GM12878 (cell line): ENCODE measurements around the gene ZNF71. TPM values are rescaled to one million over a fixed set of nuclear protein-coding genes. Genes with fewer than 3 reads are reported as not detected.

Experiments
- ATF7 ChIP-seq: fragments of 450-650 bp; IDR thresholded peaks from 2 replicates; pipeline ENCODE4 v1.6.1; 2016; ENCODE audit warnings: low read depth, mild to moderate bottlenecking
- BHLHE40 ChIP-seq, 2 experiments: fragments of 450-650 bp in 1 of 2; IDR thresholded peaks; 2 replicates each; pipeline ENCODE4 v1.6.1; 2011 to 2017; ENCODE audit warnings: low read depth in 2 of 2, borderline replicate concordance in 1 of 2, improper control_type of control experiment in 1 of 2, low read length in 1 of 2, mild to moderate bottlenecking in 1 of 2
- CHD2 ChIP-seq: IDR thresholded peaks from 2 replicates; pipeline ENCODE4 v1.6.1; 2011; ENCODE audit warnings: low read depth, low read length, improper control_type of control experiment, borderline replicate concordance
- CHD4 ChIP-seq: fragments of 200-600 bp; sonication (generic); IDR thresholded peaks from 2 replicates; pipeline ENCODE4 v1.6.1; 2016; ENCODE audit warnings: mild to moderate bottlenecking
- IKZF1 ChIP-seq: fragments of 450-650 bp; conservative IDR thresholded peaks from 2 replicates; pipeline ENCODE4 v1.6.1; 2017; ENCODE audit warnings: antibody characterized with exemption, mild to moderate bottlenecking
- KLF5 ChIP-seq: fragments of 450-650 bp; IDR thresholded peaks from 2 replicates; pipeline ENCODE4 v1.6.1; 2014; ENCODE audit warnings: mild to moderate bottlenecking; ENCODE audit not compliant: partially characterized antibody
- LARP7 ChIP-seq: fragments of 450-650 bp; IDR thresholded peaks from 2 replicates; pipeline ENCODE4 v1.6.1; 2017; ENCODE audit warnings: mild to moderate bottlenecking
- MXI1 ChIP-seq: fragments of 150-350 bp; IDR thresholded peaks from 2 replicates; pipeline ENCODE4 v1.6.1; 2011; ENCODE audit warnings: low read depth, mild to moderate bottlenecking, inconsistent platforms, low read length, improper control_type of control experiment
- NR2C2 ChIP-seq: IDR thresholded peaks from 2 replicates; pipeline ENCODE4 v1.6.1; 2011; ENCODE audit warnings: borderline replicate concordance, low read depth; ENCODE audit not compliant: control insufficient read depth, insufficient read length
- NR2F1 ChIP-seq: fragments of 450-650 bp; conservative IDR thresholded peaks from 2 replicates; pipeline ENCODE4 v1.6.1; 2017; ENCODE audit warnings: mild to moderate bottlenecking
- POLR2A ChIP-seq: IDR thresholded peaks from 2 replicates; pipeline ENCODE4 v1.6.1; 2011; ENCODE audit warnings: low read depth, mild to moderate bottlenecking, low read length
- RAD51 ChIP-seq: fragments of 450-650 bp; IDR thresholded peaks from 2 replicates; pipeline ENCODE4 v1.6.1; 2016; ENCODE audit warnings: moderate library complexity, mild to moderate bottlenecking, inconsistent platforms
- RB1 ChIP-seq: fragments of 450-650 bp; formaldehyde crosslinking; IDR thresholded peaks from 2 replicates; pipeline ENCODE4 v1.6.1; 2017; ENCODE audit warnings: mild to moderate bottlenecking, borderline replicate concordance
- RFX5 ChIP-seq: IDR thresholded peaks from 2 replicates; pipeline ENCODE4 v1.6.1; 2011; ENCODE audit warnings: low read depth, low read length, improper control_type of control experiment
- SPI1 ChIP-seq: IDR thresholded peaks from 2 replicates; pipeline ENCODE4 v1.6.1; 2011; ENCODE audit warnings: low read depth, mild to moderate bottlenecking, low read length, moderate library complexity, borderline replicate concordance; ENCODE audit not compliant: insufficient read depth
- SREBF2 ChIP-seq: IDR thresholded peaks from 2 replicates; pipeline ENCODE4 v1.6.1; 2012; ENCODE audit warnings: mild to moderate bottlenecking, low read length
- STAT1 ChIP-seq: fragments of 450-650 bp; conservative IDR thresholded peaks from 2 replicates; pipeline ENCODE4 v1.6.1; 2014; ENCODE audit warnings: antibody characterized with exemption, mild to moderate bottlenecking
- TAF1 ChIP-seq: IDR thresholded peaks from 2 replicates; pipeline ENCODE4 v1.6.1; 2011; ENCODE audit warnings: mild to moderate bottlenecking, low read depth, low read length, borderline replicate concordance
- polyA plus RNA-seq, 11 experiments: library from polyadenylated mRNA; depleted of rRNA in 4 of 11; unstranded in 6 of 11; stranded (reverse) in 5 of 11; fragments of >200 nt; fragmentation: Nextera tagmentation in 4 of 11; fragmentation: Illumina TruSeq in 1 of 11; extraction: Ambion mirVana in 4 of 11; extraction: Trizol in 1 of 11; gene quantifications; 1 replicate in 1 of 11; 2 replicates in 10 of 11; pipeline versions ENCODE4 v1.2.1 to v1.2.3, GENCODE V29; 2011 to 2016; ENCODE audit warnings: inconsistent platforms in 2 of 11, missing spikeins in 2 of 11, low read depth in 1 of 11
- total RNA-seq, 4 experiments: library from RNA; depleted of rRNA in 3 of 4; stranded (reverse); fragments of >200 nt in 3 of 4; fragmentation: Illumina TruSeq in 1 of 4; extraction: Trizol in 1 of 4; gene quantifications; 2 replicates each; pipeline versions ENCODE4 v1.2.1 to v1.2.3, GENCODE V29; 2013 to 2021
- TF ChIP-seq, protein P1 (sequence below), 3 experiments: IDR thresholded peaks in 2 of 3; conservative IDR thresholded peaks in 1 of 3; 2 replicates each; pipeline ENCODE4 v1.5.1; 2011; ENCODE audit warnings: low read depth in 3 of 3, low read length in 3 of 3, mild to moderate bottlenecking in 3 of 3, control low read depth in 2 of 3, moderate library complexity in 2 of 3, inconsistent platforms in 1 of 3, mixed read lengths in 1 of 3; ENCODE audit not compliant: control insufficient read depth in 2 of 3, insufficient read depth in 1 of 3; ENCODE audit errors: extremely low read depth in 1 of 3
- TF ChIP-seq, protein P2 (sequence below): fragments of 450-650 bp; IDR thresholded peaks from 2 replicates; pipeline ENCODE4 v1.6.1; 2017; ENCODE audit warnings: mild to moderate bottlenecking
- TF ChIP-seq, protein P3 (sequence below): IDR thresholded peaks from 2 replicates; pipeline ENCODE4 v1.6.1; 2011; ENCODE audit warnings: low read depth, mild to moderate bottlenecking, low read length, moderate library complexity, borderline replicate concordance; ENCODE audit errors: extremely low read depth
- TF ChIP-seq, protein P4 (sequence below): fragments of 450-650 bp; IDR thresholded peaks from 2 replicates; pipeline ENCODE4 v1.6.1; 2016; ENCODE audit warnings: mild to moderate bottlenecking
- TF ChIP-seq, protein P5 (sequence below): fragments of 450-650 bp; IDR thresholded peaks from 2 replicates; pipeline ENCODE4 v1.6.1; 2017; ENCODE audit warnings: low read depth, mild to moderate bottlenecking, moderate library complexity

Gene ZNF71
- total and polyA plus RNA-seq, 10 of the 15 experiments (the other 5 are each of a cell fraction or from before 2014, with no cell fraction given), result 0.48 to 5.7 (median 3.5) TPM

DNA sequence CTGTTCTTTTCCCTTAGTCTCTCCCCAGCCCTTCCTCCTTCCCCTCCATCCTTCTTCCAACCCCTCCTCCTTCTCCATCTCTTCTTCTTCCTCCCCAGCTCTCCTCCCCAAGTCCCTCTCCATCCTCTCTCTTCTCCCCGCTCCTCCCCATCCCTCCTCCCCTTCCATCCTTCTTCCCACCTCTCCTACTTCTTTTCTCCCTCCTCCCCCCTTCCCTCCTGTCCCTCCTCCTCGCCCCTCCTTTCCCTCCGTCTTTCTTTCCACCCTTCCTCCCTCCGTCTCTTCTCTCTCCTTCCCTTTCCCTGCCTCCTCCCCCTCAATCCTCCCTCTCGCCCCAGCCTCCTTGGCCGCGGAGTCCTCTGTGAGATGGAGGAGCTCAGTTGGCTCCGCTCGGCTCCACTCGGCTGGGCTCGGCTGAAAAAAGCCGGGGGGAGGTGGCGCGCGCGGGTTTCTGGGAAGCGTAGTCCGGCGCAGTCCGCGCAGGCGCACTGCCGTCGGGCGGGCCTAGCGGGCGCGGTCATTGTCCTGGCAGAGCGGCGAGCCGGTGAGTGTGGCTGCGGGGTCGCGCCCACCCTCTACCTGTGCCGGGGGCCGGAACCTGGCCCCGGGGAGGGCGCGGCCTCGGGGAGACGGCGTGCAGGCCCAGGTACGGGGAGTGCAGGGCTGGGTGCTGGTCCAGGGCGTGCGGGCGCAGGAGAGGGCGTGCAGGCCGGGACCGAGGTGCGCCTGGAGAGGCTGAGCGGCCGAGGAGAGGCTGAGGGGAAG is at the start of gene ZNF71 (continued):
- TF ChIP-seq SREBF2 (no peak), KLF5 (no peak), CHD2 (0 out of 2 replicates have a peak, but pooled peaks have one; percentile 28), RB1 (no peak), IKZF1 (peak; percentile 81), POLR2A (peak; percentile 61), ATF7 (0 out of 2 replicates have a peak, but pooled peaks have one; percentile 17), LARP7 (peak; percentile 76), STAT1 (no peak), BHLHE40 (IDR thresholded peaks at IDR 0.05; ENCODE audit: borderline replicate concordance in 1 of 2, low read depth in 2 of 2, low read length in 1 of 2) (peak in 1 of 2 experiments; percentile 42; a peak in 2 of 4 replicates), CHD4 (no peak), TAF1 (no peak), RAD51 (no peak), NR2C2 (no peak), RFX5 (no peak), NR2F1 (0 out of 2 replicates have a peak, but pooled peaks have one; percentile 27), SPI1 (no peak), MXI1 (no peak)
- TF ChIP-seq, protein P1, sequence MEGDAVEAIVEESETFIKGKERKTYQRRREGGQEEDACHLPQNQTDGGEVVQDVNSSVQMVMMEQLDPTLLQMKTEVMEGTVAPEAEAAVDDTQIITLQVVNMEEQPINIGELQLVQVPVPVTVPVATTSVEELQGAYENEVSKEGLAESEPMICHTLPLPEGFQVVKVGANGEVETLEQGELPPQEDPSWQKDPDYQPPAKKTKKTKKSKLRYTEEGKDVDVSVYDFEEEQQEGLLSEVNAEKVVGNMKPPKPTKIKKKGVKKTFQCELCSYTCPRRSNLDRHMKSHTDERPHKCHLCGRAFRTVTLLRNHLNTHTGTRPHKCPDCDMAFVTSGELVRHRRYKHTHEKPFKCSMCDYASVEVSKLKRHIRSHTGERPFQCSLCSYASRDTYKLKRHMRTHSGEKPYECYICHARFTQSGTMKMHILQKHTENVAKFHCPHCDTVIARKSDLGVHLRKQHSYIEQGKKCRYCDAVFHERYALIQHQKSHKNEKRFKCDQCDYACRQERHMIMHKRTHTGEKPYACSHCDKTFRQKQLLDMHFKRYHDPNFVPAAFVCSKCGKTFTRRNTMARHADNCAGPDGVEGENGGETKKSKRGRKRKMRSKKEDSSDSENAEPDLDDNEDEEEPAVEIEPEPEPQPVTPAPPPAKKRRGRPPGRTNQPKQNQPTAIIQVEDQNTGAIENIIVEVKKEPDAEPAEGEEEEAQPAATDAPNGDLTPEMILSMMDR (IDR thresholded peaks at IDR 0.05 in 2 of 3, conservative IDR thresholded peaks at IDR 0.05 in 1 of 3; ENCODE audit: control insufficient read depth in 2 of 3, extremely low read depth in 1 of 3, insufficient read depth in 1 of 3, low read depth in 3 of 3, low read length in 3 of 3), result no peak
- TF ChIP-seq, protein P2, sequence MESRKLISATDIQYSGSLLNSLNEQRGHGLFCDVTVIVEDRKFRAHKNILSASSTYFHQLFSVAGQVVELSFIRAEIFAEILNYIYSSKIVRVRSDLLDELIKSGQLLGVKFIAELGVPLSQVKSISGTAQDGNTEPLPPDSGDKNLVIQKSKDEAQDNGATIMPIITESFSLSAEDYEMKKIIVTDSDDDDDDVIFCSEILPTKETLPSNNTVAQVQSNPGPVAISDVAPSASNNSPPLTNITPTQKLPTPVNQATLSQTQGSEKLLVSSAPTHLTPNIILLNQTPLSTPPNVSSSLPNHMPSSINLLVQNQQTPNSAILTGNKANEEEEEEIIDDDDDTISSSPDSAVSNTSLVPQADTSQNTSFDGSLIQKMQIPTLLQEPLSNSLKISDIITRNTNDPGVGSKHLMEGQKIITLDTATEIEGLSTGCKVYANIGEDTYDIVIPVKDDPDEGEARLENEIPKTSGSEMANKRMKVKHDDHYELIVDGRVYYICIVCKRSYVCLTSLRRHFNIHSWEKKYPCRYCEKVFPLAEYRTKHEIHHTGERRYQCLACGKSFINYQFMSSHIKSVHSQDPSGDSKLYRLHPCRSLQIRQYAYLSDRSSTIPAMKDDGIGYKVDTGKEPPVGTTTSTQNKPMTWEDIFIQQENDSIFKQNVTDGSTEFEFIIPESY, result no peak
- TF ChIP-seq, protein P3, sequence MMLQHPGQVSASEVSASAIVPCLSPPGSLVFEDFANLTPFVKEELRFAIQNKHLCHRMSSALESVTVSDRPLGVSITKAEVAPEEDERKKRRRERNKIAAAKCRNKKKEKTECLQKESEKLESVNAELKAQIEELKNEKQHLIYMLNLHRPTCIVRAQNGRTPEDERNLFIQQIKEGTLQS, result no peak
- TF ChIP-seq, protein P4, sequence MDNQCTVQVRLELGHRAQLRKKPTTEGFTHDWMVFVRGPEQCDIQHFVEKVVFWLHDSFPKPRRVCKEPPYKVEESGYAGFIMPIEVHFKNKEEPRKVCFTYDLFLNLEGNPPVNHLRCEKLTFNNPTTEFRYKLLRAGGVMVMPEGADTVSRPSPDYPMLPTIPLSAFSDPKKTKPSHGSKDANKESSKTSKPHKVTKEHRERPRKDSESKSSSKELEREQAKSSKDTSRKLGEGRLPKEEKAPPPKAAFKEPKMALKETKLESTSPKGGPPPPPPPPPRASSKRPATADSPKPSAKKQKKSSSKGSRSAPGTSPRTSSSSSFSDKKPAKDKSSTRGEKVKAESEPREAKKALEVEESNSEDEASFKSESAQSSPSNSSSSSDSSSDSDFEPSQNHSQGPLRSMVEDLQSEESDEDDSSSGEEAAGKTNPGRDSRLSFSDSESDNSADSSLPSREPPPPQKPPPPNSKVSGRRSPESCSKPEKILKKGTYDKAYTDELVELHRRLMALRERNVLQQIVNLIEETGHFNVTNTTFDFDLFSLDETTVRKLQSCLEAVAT, result peak; percentile 61; the same call in 1 of the 2 replicates
- TF ChIP-seq, protein P5, sequence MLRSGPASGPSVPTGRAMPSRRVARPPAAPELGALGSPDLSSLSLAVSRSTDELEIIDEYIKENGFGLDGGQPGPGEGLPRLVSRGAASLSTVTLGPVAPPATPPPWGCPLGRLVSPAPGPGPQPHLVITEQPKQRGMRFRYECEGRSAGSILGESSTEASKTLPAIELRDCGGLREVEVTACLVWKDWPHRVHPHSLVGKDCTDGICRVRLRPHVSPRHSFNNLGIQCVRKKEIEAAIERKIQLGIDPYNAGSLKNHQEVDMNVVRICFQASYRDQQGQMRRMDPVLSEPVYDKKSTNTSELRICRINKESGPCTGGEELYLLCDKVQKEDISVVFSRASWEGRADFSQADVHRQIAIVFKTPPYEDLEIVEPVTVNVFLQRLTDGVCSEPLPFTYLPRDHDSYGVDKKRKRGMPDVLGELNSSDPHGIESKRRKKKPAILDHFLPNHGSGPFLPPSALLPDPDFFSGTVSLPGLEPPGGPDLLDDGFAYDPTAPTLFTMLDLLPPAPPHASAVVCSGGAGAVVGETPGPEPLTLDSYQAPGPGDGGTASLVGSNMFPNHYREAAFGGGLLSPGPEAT, result peak; percentile 51; the same call in 1 of the 2 replicates
